Measurements from ENCODE around the gene RGS7.

- TF ChIP-seq CTCF (IDR thresholded peaks at IDR 0.05) = no peak
- TF ChIP-seq POLR2A (IDR thresholded peaks at IDR 0.05) = no peak
Observed at GRCh38 chr1:240931031-240931430, 426.0 kb downstream of the RGS7 start.

Data from body of pancreas (tissue), 4 donors.